ENCODE measurements around the gene AMN. TPM values are rescaled to one million over a fixed set of nuclear protein-coding genes. Genes with fewer than 3 reads are reported as not detected.

The AMN gene
- total and polyA plus RNA-seq, 2 experiments from 2014 or later: not detected

GRCh38 chr14:102900631-102901571, 21.6 kb upstream of the AMN start:
- Histone ChIP-seq H3K4me3 (no peak overlapping the region), H3K79me2 (ENCODE audit: insufficient read depth) (no peaks in the 10 kb centered on the region), H2AFZ (no peak overlapping the region), H3K4me2 (ENCODE audit: unreplicated experiment) (no peak overlapping the region), H3K27ac (no peak overlapping the region), H3K9me2 (ENCODE audit: insufficient read depth) (no peaks in the 10 kb centered on the region), H3F3A (ENCODE audit: insufficient read depth) (no peaks in the 10 kb centered on the region), H3K27me3 (replicated peaks; ENCODE audit: insufficient read depth) (no peaks in the 10 kb centered on the region), H3K36me3 (ENCODE audit: low read depth) (no peaks in the 10 kb centered on the region), H3K9ac (no peak overlapping the region), H3K4me1 (ENCODE audit: insufficient read depth) (no peaks in the 10 kb centered on the region), H3K9me3 (ENCODE audit: low read depth) (no peaks in the 10 kb centered on the region), H4K20me1 (ENCODE audit: insufficient read depth) (no peaks in the 10 kb centered on the region)
- TF ChIP-seq EZH2phosphoT487 (IDR thresholded peaks at IDR 0.05; ENCODE audit: insufficient read depth, low read depth) (no peak), EZH2 (IDR thresholded peaks at IDR 0.05; ENCODE audit: insufficient read depth, poor library complexity, severe bottlenecking) (no peak)
- WGBS, 2 experiments (ENCODE audit: low coverage in 1 of 2, low lambda C conversion rate in 2 of 2, missing lambda C conversion rate in 2 of 2): 88 to 89% methylated on average over 38 to 39 of the region's 39 CpGs
- in situ Hi-C loops (cut with MboI): no loop called here
- no peak for DNase-seq

GRCh38 chr14:102901633-102902032, 20.8 kb upstream of the AMN start:
- TF ChIP-seq EZH2phosphoT487 (IDR thresholded peaks at IDR 0.05; ENCODE audit: insufficient read depth, low read depth): no peak
- no peak for TF ChIP-seq EZH2 (IDR thresholded peaks at IDR 0.05; ENCODE audit: insufficient read depth, poor library complexity, severe bottlenecking)
- H3K9me2 ChIP-seq (ENCODE audit: insufficient read depth): no peaks in the 10 kb centered on the region
- H3K9me3 ChIP-seq (ENCODE audit: low read depth): no peaks in the 10 kb centered on the region
- H3K4me1 ChIP-seq (ENCODE audit: insufficient read depth): no peaks in the 10 kb centered on the region
- no peaks in the 10 kb centered on the region for H3F3A ChIP-seq (ENCODE audit: insufficient read depth)
- DNase-seq: no peak
- no peak overlapping the region for H2AFZ ChIP-seq
- H3K4me3 ChIP-seq: no peak overlapping the region
- no peaks in the 10 kb centered on the region for H3K79me2 ChIP-seq (ENCODE audit: insufficient read depth)
- H3K27me3 ChIP-seq (replicated peaks; ENCODE audit: insufficient read depth): no peaks in the 10 kb centered on the region
- in situ Hi-C loops (cut with MboI): no loop called here
- no peak overlapping the region for H3K9ac ChIP-seq
- H3K36me3 ChIP-seq (ENCODE audit: low read depth): no peaks in the 10 kb centered on the region
- WGBS, 2 experiments (ENCODE audit: low coverage in 1 of 2, low lambda C conversion rate in 2 of 2, missing lambda C conversion rate in 2 of 2): 93 to 95% methylated on average over 4 of the region's 4 CpGs
- no peaks in the 10 kb centered on the region for H4K20me1 ChIP-seq (ENCODE audit: insufficient read depth)
- no peak overlapping the region for H3K27ac ChIP-seq
- H3K4me2 ChIP-seq (ENCODE audit: unreplicated experiment): no peak overlapping the region

- Histone ChIP-seq H3F3A (ENCODE audit: insufficient read depth) (no peaks in the 10 kb centered on the region), H4K20me1 (ENCODE audit: insufficient read depth) (no peaks in the 10 kb centered on the region), H3K4me3 (no peak overlapping the region), H3K9me3 (ENCODE audit: low read depth) (no peaks in the 10 kb centered on the region), H3K4me1 (ENCODE audit: insufficient read depth) (no peaks in the 10 kb centered on the region), H3K27ac (no peak overlapping the region), H3K36me3 (ENCODE audit: low read depth) (no peaks in the 10 kb centered on the region), H3K27me3 (replicated peaks; ENCODE audit: insufficient read depth) (no peaks in the 10 kb centered on the region), H3K4me2 (ENCODE audit: unreplicated experiment) (no peak overlapping the region), H3K9me2 (ENCODE audit: insufficient read depth) (no peaks in the 10 kb centered on the region), H3K79me2 (ENCODE audit: insufficient read depth) (no peaks in the 10 kb centered on the region), H3K9ac (no peak overlapping the region), H2AFZ (no peak overlapping the region)
- TF ChIP-seq EZH2 (IDR thresholded peaks at IDR 0.05; ENCODE audit: insufficient read depth, poor library complexity, severe bottlenecking) (no peak), EZH2phosphoT487 (IDR thresholded peaks at IDR 0.05; ENCODE audit: insufficient read depth, low read depth) (no peak)
- WGBS, 2 experiments (ENCODE audit: low coverage in 1 of 2, low lambda C conversion rate in 2 of 2, missing lambda C conversion rate in 2 of 2): 91 to 95% methylated on average over 7 of the region's 7 CpGs
- in situ Hi-C loops (cut with MboI): no loop called here
- no peak for DNase-seq
Observed at GRCh38 chr14:102902086-102902485, 20.4 kb upstream of the AMN start.

GRCh38 chr14:102902523-102903247, 19.8 kb upstream of the AMN start:
- H3K9ac ChIP-seq: no peak overlapping the region
- H4K20me1 ChIP-seq (ENCODE audit: insufficient read depth): no peaks in the 10 kb centered on the region
- WGBS, 2 experiments (ENCODE audit: low coverage in 1 of 2, low lambda C conversion rate in 2 of 2, missing lambda C conversion rate in 2 of 2): 97% methylated on average over 12 of the region's 12 CpGs
- no peak overlapping the region for H2AFZ ChIP-seq
- no peaks in the 10 kb centered on the region for H3K9me3 ChIP-seq (ENCODE audit: low read depth)
- H3F3A ChIP-seq (ENCODE audit: insufficient read depth): no peaks in the 10 kb centered on the region
- no peaks in the 10 kb centered on the region for H3K9me2 ChIP-seq (ENCODE audit: insufficient read depth)
- no peak for DNase-seq
- H3K4me3 ChIP-seq: no peak overlapping the region
- H3K36me3 ChIP-seq (ENCODE audit: low read depth): no peaks in the 10 kb centered on the region
- no peak overlapping the region for H3K4me2 ChIP-seq (ENCODE audit: unreplicated experiment)
- no peaks in the 10 kb centered on the region for H3K79me2 ChIP-seq (ENCODE audit: insufficient read depth)
- in situ Hi-C loops (cut with MboI): no loop called here
- TF ChIP-seq EZH2phosphoT487 (IDR thresholded peaks at IDR 0.05; ENCODE audit: insufficient read depth, low read depth) (no peak), EZH2 (IDR thresholded peaks at IDR 0.05; ENCODE audit: insufficient read depth, poor library complexity, severe bottlenecking) (no peak)
- no peak overlapping the region for H3K27ac ChIP-seq
- no peaks in the 10 kb centered on the region for H3K4me1 ChIP-seq (ENCODE audit: insufficient read depth)
- H3K27me3 ChIP-seq (replicated peaks; ENCODE audit: insufficient read depth): no peaks in the 10 kb centered on the region
